Activated CD8-positive, alpha-beta memory T cell treated with anti-CD3 and anti-CD28 coated beads, Interleukin-2, amount 50 U/mL, for 1 hour (primary cell): ENCODE results near the gene GNPTAB.

ENCODE experiments used
- DNase-seq: peaks from one replicate; pipeline ENCODE4 v3.0.0-alpha.2; 2020; ENCODE audit errors: extremely low read depth

Gene GNPTAB

GRCh38 chr12:101696251-101697196 lies 134.2 kb downstream of the GNPTAB start:
- DNase-seq = no peak

GRCh38 chr12:101695706-101696105 lies 135.1 kb downstream of the GNPTAB start:
- no peak for DNase-seq
